HG02623 (cell line): Measurements from ENCODE around the gene NASP.
"Not testable (repeated sequence)": the region's sequence is repeated elsewhere in the genome, so short reads cannot be mapped to it uniquely, and the experiment has no call there.

Experiments
- ATAC-seq: cut with Tn5 transposase; IDR thresholded peaks from one replicate; pipeline ENCODE4 v1.9.1; 2021; ENCODE audit warnings: moderate library complexity; ENCODE audit not compliant: unreplicated experiment

The NASP gene

DNA sequence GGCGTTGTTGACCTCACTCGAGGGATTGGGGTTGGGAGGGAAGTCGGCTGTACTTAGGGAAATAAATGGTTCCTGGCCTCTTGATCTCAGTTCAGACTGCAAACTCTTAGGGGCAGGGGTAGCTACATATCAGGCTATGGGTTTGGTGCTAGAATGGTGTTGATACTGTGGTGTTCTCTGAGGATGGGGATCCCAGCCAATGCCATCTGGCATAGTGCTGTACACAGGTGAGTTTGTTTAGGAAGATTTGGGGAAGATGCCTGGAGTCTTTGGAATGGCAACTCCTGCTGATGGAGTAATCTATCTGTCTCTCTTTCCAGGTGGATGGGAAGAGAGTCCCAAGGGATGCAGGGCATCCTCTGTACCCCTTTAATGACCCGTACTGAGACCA lies 14.3 kb upstream of the NASP start:
- no peak for ATAC-seq

DNA sequence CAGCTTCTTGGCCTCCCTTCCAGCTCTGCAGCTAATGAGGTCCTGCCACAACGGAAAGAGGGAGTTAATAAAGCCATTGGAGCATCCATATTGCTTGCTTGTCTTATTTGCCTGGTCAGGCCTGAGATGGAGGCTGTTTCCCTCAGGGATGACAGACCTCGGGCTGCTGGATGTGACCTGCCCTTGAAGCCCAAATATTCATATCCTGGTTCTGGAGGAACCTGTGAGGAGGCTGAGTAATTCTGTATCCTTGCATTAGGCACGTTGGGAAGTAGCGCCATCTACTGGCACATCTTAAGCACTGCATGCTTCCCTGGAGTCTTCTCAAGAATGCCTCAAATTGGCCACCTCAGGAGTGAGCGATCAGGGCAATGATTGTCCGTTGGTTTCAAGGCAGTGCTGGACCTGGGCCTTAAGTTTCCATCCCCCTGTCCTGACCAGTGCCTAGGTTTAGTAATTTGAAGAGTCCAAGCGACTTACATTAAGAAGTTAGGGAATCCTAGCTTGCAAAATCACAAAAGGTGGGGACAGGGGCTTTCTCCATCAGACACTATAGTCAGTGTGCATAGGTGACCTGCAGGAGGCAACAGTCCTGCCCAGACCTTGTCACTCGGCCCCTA lies 13.8 kb upstream of the NASP start:
- ATAC-seq: no peak

- ATAC-seq: no peak
Measured at GRCh38 chr1:45570631-45571030, 13.2 kb upstream of the NASP start.

DNA sequence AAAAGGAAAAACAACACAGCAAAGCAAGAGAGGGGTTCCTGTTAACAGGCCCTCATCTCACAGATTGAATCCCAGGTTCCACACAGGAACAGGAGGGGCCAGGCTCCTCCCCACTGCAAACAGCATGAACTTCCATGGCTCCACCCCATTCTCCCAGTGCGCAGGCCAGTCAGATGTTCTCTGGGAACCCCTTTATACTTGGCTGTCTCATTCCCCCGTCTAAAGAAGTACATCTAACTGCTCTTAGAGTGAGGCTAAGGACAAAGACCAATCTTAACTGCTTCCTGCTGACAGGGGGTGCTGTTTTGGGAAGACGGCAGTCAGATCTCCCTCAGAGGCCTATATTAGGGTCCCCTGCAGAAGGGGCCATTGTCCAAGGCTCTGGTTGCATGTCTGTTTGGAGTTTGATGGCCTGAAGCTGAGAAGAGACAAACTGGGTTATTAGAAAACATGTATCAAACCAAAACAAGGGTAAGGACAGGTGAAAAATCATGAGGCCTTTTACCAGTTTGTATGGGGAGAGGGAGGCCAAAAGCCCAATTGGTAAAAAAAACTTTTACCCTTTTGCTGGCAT lies 10.5 kb upstream of the NASP start:
- ATAC-seq: no peak

GRCh38 chr1:45574105-45574626 lies 9.7 kb upstream of the NASP start:
- no peak for ATAC-seq

DNA sequence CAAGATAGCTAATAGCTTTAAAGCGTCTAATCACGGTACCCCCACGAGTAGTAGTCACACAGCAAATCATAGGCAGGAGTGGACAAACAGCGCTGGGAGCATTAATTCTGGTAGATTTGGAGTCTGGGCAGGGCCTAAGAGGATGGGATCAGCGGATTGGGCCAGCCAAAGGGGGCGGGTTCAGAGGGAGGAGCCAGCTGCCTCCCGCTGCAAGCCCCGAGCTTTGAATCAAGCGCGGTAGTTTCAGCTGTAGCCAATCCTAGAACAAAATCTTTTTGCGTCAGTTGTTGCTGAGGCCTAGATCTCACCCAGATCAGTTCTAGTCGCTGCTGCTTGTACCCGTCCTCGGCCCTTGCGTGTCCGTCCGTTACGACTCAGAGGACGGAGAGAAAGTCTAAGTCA lies 576 bp upstream of the NASP start:
- peak; percentile 77 for ATAC-seq

DNA sequence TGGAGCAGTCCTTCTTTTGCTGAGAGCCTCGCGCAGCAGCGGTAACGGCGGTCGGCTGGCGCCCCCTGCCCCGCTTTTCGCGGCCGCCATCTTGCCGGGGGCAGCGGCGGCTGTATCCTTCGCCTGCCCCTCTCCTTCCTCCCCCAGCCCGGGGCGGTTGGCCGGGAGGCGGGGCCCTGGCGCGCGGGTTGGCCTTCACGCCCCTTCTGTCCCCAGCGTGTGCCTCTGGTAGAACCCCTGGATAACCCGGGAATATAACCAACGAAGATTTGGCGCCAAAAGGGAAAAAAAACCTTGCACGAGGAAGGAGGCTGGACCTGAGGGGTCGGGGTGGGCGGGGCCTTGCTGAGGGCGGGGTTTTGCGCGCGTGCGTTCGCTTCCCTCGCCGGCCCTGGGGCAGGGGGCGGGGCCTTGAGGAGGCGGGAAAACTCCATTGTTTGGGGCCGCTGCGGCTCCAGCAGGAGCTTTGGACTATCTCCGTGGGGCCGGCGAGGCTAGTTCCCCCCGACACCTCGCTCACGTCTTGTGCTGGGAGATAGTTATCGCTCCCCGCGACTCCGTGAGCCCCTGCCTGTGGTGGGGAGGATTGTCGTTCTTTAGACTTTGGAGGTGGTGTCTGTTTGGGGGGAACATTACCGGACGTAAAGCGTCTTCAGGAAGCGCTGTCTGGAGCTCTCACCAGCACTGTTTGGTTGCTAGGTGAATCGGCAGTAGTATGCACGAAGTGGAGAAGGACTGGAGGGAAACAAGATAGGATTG lies 689 bp downstream of the NASP start:
- ATAC-seq: peak; percentile 35

DNA sequence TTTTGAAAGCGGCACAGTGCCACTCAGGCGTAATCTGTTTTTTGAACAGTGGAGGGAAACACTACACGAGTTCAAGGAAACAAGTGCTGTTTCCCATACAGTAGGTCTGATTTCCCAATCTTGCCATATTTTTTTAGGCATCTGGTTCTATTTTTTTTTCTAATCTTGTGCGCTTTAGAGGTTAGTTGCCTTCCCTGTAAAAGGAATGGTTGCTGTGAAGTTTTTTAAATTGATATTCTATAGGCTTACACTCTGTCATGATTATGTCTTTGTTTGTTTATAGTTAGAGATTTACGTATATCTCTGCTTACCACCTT lies 1.2 kb downstream of the NASP start:
- no peak for ATAC-seq

DNA sequence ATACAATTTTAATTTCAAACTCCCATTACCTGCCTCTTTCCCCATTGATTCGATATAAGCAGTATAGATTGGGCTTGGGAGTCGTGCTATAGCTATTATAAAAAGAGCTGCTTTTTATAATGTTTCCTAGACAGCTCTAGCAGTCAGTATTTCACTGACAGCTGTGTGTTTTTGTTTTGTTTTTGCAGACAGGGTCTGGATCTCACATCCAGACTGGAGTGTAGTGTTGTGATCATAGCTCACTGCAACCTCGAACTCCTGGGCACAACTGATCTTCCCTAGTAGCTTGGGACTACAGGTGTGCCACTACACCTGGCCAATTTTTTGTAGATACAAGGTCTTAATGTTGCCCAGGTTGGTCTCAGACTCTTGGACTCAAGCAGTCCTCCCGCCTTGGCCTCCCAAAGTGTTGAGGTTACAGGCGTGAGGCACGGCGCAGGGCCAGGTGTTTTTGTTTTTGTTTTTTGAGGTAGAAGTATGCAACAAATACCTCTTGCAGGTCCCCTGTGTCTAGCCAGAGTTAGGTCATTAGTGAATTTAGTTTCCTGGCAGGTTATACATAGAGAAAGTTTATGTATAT lies 1.7 kb downstream of the NASP start:
- no peak for ATAC-seq

GRCh38 chr1:45586769-45587168 lies 2.9 kb downstream of the NASP start:
- ATAC-seq: no peak

DNA sequence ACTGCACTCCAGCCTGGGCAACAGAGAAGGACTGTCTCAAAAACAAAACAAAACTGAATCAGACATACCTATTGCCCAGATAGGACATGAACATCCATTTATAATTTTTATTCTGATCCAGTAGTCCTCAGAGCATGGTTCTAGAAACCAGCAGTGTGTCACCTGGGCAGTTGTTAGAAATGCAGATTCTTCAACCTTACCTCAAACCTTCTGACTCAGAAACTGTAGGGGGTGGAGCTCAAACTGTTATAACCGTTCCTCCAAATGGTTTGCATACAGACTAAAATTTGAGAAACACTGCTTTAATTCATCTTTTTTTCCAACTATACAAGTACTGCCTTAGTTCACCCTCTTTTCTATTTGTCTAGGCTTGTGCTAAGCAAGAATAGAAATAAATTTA lies 6.0 kb downstream of the NASP start:
- ATAC-seq: no peak

GRCh38 chr1:45594412-45594811 lies 10.6 kb downstream of the NASP start:
- no peak for ATAC-seq

- ATAC-seq: not testable (repeated sequence)
Measured at GRCh38 chr1:45596765-45597164, 12.9 kb downstream of the NASP start.

GRCh38 chr1:45604239-45604638 lies 20.4 kb downstream of the NASP start:
- ATAC-seq: no peak

- ATAC-seq: no peak
Measured at GRCh38 chr1:45607404-45608074, 23.7 kb downstream of the NASP start.

- no peak for ATAC-seq
Measured at GRCh38 chr1:45608175-45609156, 24.6 kb downstream of the NASP start.

DNA sequence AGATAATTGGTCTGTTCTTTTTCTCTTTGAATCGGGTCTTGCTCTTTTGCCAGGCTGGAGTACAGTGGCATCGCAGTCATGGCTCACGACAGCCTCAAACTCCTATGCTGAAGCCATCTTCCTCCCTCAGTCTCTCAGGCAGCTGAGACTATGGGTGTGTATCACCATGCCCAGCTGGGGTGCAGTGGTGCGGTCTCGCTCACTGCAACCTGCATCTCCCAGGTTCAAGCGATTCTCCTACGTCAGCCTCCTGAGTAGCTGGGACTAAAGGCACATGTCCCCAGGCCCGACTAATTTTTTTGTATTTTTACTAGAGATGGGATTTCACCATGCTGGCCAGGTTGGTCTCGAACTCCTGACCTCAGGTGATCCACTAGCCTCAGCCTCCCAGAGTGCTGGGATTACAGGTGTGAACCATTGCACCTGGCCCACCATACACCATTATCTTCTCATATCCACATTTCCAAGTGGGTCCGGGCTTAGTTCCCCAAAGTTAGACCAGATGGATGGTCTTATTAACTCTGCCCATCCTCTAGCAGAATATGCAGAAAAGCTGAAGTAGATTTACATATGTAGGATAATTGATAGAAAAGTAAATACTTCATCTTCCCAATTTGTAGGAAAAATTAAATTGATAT lies 26.9 kb downstream of the NASP start:
- ATAC-seq: no peak

GRCh38 chr1:45612941-45613579 lies 29.2 kb downstream of the NASP start:
- ATAC-seq: no peak

DNA sequence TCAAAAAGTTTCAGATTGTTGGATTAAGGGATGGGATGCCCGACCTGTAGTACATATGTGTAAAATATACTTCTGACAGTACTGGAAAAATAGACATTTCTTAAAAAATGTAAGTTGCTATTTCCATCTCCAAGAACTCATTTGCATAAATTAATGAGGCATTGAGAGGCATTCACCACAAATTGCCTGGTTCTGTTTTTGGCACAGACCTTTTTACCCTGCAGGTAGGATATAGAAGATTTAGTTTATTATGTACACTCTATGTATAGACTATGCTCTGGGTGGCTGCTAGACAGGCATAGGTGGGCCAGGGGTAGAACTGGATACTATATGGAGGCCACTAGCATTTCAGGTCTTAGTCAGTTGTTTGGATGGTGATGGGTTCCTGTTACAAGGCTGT lies 32.0 kb downstream of the NASP start:
- no peak for ATAC-seq
